ENCODE results near the gene PPP1R1B. TPM values are rescaled to one million over a fixed set of nuclear protein-coding genes. Genes with fewer than 3 reads are reported as not detected.

PPP1R1B gene
- total and polyA plus RNA-seq, 2 donors from 2014 or later = 22.9 to 31.1 TPM

- DNase-seq (no peak), FAIRE-seq (no peak)
- Histone ChIP-seq H3K9ac (ENCODE audit: low read length in 3 of 3) (no peak overlapping the region), H3K36me3 (ENCODE audit: control insufficient read depth in 2 of 3, insufficient read depth in 3 of 3, low read length in 3 of 3) (no peaks in the 10 kb centered on the region), H3K4me1 (ENCODE audit: control insufficient read depth in 2 of 3, insufficient read depth in 2 of 3, low read depth in 1 of 3, low read length in 3 of 3) (peaks cover 0 to 51% (median 25%) of the 10 kb centered on the region in 3 donors), H3K4me3 (ENCODE audit: low read length in 3 of 3) (no peak overlapping the region), H3K27me3 (ENCODE audit: control insufficient read depth, insufficient read depth, low read length) (no peaks in the 10 kb centered on the region), H3K27ac (ENCODE audit: low read depth in 2 of 2, low read length in 2 of 2) (peak overlapping the region; percentile 58 to 78), H3K9me3 (ENCODE audit: control insufficient read depth in 2 of 3, insufficient read depth in 1 of 3, low read length in 3 of 3) (no peaks in the 10 kb centered on the region)
- no peak for TF ChIP-seq CTCF (IDR thresholded peaks at IDR 0.05; ENCODE audit: borderline replicate concordance, extremely low read depth, insufficient read depth)
- intact Hi-C loops (cut with DNase I) = no loop called here
These were observed 47.4 kb downstream of the PPP1R1B start for GRCh38 chr17:39674179-39674578.

- peaks cover 0 to 57% (median 32%) of the 10 kb centered on the region in 3 donors for H3K4me1 ChIP-seq (ENCODE audit: control insufficient read depth in 2 of 3, insufficient read depth in 2 of 3, low read depth in 1 of 3, low read length in 3 of 3)
- no peak for FAIRE-seq
- no peak overlapping the region for H3K4me3 ChIP-seq (ENCODE audit: low read length in 3 of 3)
- H3K27ac ChIP-seq (ENCODE audit: low read depth in 2 of 2, low read length in 2 of 2) = peak overlapping the region; percentile 58 to 84
- DNase-seq = peak; percentile 82 to 95 (median 86)
- TF ChIP-seq CTCF (IDR thresholded peaks at IDR 0.05; ENCODE audit: borderline replicate concordance, extremely low read depth, insufficient read depth) = no peak
- peak overlapping the region in 1 of 3 donors; percentile 77 for H3K9ac ChIP-seq (ENCODE audit: low read length in 3 of 3)
- H3K36me3 ChIP-seq (ENCODE audit: control insufficient read depth in 2 of 3, insufficient read depth in 3 of 3, low read length in 3 of 3) = no peaks in the 10 kb centered on the region
- no peaks in the 10 kb centered on the region for H3K27me3 ChIP-seq (ENCODE audit: control insufficient read depth, insufficient read depth, low read length)
- intact Hi-C loops (cut with DNase I) = no loop called here
- H3K9me3 ChIP-seq (ENCODE audit: control insufficient read depth in 2 of 3, insufficient read depth in 1 of 3, low read length in 3 of 3) = no peaks in the 10 kb centered on the region
These were observed 48.1 kb downstream of the PPP1R1B start for GRCh38 chr17:39674702-39675389.

- FAIRE-seq (no peak), DNase-seq (peak in 1 of 5 donors; percentile 43)
- peak overlapping the region; percentile 58 to 84 for H3K27ac ChIP-seq (ENCODE audit: low read depth in 2 of 2, low read length in 2 of 2)
- intact Hi-C loops (cut with DNase I) = no loop called here
- no peak overlapping the region for H3K4me3 ChIP-seq (ENCODE audit: low read length in 3 of 3)
- peak overlapping the region in 1 of 3 donors; percentile 77 for H3K9ac ChIP-seq (ENCODE audit: low read length in 3 of 3)
- peaks cover 0 to 58% (median 32%) of the 10 kb centered on the region in 3 donors for H3K4me1 ChIP-seq (ENCODE audit: control insufficient read depth in 2 of 3, insufficient read depth in 2 of 3, low read depth in 1 of 3, low read length in 3 of 3)
- H3K9me3 ChIP-seq (ENCODE audit: control insufficient read depth in 2 of 3, insufficient read depth in 1 of 3, low read length in 3 of 3) = no peaks in the 10 kb centered on the region
- H3K27me3 ChIP-seq (ENCODE audit: control insufficient read depth, insufficient read depth, low read length) = no peaks in the 10 kb centered on the region
- peaks cover 0 to 2% (median 0%) of the 10 kb centered on the region in 3 donors for H3K36me3 ChIP-seq (ENCODE audit: control insufficient read depth in 2 of 3, insufficient read depth in 3 of 3, low read length in 3 of 3)
- TF ChIP-seq CTCF (IDR thresholded peaks at IDR 0.05; ENCODE audit: borderline replicate concordance, extremely low read depth, insufficient read depth) = no peak
These were observed 48.8 kb downstream of the PPP1R1B start for GRCh38 chr17:39675390-39676082.
